CD4-positive, alpha-beta T cell treated with Interleukin-15 for 1 hour (primary cell): ENCODE results near the gene RANBP3L.
"Not testable (repeated sequence)": the region's sequence is repeated elsewhere in the genome, so short reads cannot be mapped to it uniquely, and the experiment has no call there.

Source experiments
- DNase-seq: peaks from one replicate; pipeline ENCODE4 v3.0.0-alpha.2; 2020

The RANBP3L gene

DNA sequence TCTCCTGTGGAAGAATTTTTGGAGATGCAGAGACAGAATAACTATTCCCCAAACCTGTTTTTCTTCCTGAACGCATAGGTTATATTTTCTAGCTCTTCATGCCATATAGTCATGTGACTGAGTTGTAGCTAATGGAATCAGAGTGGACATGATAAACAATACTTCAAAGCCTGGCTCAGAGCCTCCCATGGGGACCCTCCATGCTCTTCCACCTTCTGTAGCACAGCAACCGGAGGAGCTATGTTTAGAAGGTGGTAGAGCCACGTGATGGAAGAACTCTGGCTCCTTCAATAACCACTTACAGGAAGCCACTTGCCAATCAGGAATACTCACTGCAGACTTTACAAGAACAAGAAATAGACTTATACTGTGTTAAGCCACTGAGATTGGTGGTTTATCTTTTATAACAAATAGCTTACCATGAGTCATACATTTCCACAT, 99.2 kb downstream of the RANBP3L start:
- no peak for DNase-seq

- DNase-seq, result no peak
These were observed 101.2 kb downstream of the RANBP3L start for GRCh38 chr5:36200513-36200912.

DNA sequence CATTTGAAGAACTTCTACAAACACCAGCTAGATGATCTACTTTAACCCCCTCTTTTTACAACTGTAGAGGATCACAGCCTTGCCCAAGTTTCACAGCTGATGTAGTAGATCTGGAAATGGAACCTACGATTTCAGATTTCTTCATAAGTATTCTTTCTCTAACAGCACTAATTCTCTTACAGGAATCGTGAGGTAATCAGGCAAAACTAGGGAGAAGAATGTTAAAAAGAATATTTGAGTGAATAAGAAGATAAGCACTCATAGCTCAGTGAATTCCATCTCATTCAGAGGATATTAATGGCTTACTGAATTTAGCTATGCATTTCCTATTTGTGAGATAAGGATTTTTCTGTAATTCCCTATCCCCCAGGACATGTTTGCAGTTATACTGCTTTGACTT, 102.1 kb downstream of the RANBP3L start:
- DNase-seq, result no peak

DNA sequence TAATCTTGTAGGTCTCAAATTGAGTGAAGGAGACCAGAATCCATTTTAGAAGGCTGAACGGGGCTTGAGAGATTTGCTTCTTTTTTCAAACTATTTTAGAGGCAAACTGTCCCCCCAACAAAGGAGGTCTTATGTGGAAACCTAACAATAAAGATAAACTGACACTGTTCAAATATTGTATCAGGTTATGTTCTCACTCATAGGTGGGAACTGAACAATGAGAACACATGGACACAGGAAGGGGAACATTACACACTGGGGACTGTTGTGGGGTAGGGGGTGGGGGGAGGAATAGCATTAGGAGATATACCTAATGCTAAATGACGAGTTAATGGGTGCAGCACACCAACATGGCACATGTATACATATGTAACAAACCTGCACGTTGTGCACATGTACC, 102.9 kb downstream of the RANBP3L start:
- not testable (repeated sequence) for DNase-seq
